Measurements from ENCODE around the gene IBSP. TPM values are rescaled to one million over a fixed set of nuclear protein-coding genes. Genes with fewer than 3 reads are reported as not detected.
A peak's percentile ranks its signal among the peaks of the same experiment; 100 is the strongest.

The IBSP gene
- total RNA-seq, 2 donors from 2014 or later = not detected

DNA sequence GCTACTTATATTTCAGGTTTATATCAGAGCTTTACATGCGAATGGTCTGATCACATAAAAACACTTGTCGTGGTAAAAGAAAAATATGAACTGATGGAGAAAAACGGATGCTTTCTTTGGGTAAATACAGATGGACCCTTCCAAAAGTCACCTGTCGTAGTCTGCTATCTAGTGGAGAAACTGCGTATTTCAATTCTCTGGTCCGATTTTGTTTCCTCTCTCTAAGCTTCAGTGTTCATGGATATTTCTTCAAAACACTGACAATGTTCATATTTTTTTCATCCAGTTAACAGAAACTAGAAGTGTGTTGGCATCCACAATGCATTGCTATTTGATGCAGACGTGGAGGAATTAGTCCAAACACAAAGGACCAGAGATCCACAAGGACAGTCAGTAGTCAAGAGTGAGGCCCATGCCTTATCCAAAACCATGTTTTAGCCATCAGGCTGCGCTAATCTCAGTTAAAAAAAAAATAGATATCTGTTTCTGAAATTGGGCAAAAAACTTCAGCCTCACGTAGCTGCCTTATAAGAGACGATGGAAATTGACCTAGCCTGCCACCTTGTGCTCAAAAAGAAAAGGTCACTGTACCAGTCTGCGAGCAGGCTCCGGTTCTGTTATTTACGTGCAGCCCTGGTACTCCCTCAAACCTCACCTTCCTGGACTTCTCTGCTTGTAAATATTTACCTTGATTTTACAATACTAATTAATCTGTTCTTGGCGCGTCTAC, 49.4 kb downstream of the IBSP start:
- Histone ChIP-seq H3K4me1 (peaks cover 0 to 14% of the 10 kb centered on the region in 2 donors), H3K36me3 (no peaks in the 10 kb centered on the region), H3K27ac (peak overlapping the region; percentile 11 to 46), H3K27me3 (no peaks in the 10 kb centered on the region), H3K4me3 (peak overlapping the region in 1 of 2 donors; percentile 27), H3K9me3 (no peaks in the 10 kb centered on the region)
- TF ChIP-seq, protein P1, sequence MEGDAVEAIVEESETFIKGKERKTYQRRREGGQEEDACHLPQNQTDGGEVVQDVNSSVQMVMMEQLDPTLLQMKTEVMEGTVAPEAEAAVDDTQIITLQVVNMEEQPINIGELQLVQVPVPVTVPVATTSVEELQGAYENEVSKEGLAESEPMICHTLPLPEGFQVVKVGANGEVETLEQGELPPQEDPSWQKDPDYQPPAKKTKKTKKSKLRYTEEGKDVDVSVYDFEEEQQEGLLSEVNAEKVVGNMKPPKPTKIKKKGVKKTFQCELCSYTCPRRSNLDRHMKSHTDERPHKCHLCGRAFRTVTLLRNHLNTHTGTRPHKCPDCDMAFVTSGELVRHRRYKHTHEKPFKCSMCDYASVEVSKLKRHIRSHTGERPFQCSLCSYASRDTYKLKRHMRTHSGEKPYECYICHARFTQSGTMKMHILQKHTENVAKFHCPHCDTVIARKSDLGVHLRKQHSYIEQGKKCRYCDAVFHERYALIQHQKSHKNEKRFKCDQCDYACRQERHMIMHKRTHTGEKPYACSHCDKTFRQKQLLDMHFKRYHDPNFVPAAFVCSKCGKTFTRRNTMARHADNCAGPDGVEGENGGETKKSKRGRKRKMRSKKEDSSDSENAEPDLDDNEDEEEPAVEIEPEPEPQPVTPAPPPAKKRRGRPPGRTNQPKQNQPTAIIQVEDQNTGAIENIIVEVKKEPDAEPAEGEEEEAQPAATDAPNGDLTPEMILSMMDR (IDR thresholded peaks at IDR 0.05) = peak; percentile 37 to 80
- DNase-seq (ENCODE audit: low spot score) = peak; percentile 78

DNA sequence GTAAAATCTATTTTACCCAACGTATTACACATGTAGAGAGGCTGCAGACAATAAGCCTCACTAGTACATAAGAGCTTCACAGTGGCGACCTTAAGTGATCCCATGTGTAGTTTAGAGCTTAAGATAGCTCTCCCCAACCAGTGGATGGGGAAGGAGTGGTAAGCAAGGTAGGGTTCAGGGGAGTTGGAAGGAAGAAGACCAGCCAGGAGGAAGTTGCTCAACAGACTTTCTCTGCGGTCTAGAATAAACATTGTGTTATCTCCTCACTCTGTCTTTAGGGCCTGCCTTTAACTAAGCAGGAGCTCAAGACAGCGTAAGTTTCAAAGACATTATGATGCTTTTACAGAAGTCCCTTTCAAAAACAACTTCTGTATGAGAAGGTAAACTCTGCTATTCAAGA, 50.3 kb downstream of the IBSP start:
- H3K9me3 ChIP-seq = no peaks in the 10 kb centered on the region
- H3K27me3 ChIP-seq = no peaks in the 10 kb centered on the region
- peaks cover 0 to 8% of the 10 kb centered on the region in 2 donors for H3K4me1 ChIP-seq
- H3K36me3 ChIP-seq = no peaks in the 10 kb centered on the region
- no peak for DNase-seq (ENCODE audit: low spot score)
- no peak overlapping the region for H3K4me3 ChIP-seq
- TF ChIP-seq, protein P1 (IDR thresholded peaks at IDR 0.05) = no peak
- H3K27ac ChIP-seq = no peak overlapping the region

DNA sequence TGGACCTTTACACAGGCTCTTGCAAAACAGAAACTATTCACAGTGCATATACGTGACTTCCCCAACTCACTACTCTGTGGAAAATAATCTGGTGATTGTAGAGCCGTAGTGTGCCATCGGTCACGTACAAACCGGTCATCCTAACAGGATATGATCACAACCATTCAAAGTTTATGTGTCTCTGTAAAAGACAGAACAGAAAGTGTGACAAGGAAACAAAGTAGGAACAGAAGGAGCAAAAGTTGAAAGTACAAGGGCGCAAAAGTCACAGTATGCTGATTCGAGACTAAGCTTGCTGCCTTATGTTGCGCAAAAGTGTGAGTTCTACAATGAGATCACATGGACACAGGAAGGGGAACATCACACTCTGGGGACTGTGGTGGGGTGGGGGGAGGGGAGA, 52.0 kb downstream of the IBSP start:
- no peak overlapping the region for H3K4me3 ChIP-seq
- DNase-seq (ENCODE audit: low spot score) = no peak
- H3K4me1 ChIP-seq = peaks cover 0 to 8% of the 10 kb centered on the region in 2 donors
- no peaks in the 10 kb centered on the region for H3K36me3 ChIP-seq
- H3K27me3 ChIP-seq = no peaks in the 10 kb centered on the region
- peak overlapping the region in 1 of 2 donors; percentile 35 for H3K27ac ChIP-seq
- TF ChIP-seq, protein P1 (IDR thresholded peaks at IDR 0.05) = no peak
- H3K9me3 ChIP-seq = no peaks in the 10 kb centered on the region

DNA sequence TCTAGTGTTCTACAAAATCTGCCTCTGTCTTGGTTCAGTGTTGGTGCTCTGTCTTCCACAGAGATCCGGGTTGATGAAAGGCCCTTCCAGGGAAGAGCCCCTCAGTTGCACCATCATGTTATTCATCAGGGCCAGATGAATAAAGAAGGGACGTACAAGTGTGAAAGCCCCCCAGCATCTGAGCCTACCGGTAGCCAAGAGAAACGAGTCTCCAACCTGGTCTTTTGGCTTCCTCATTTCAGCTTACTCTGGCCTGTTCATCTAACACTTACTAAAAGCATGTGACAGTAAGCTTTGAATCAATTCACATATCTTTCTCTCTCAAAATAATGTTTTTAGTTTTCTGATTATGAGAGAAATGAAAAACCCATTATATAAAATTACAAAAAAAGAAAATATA, 52.6 kb downstream of the IBSP start:
- no peak overlapping the region for H3K27ac ChIP-seq

DNA sequence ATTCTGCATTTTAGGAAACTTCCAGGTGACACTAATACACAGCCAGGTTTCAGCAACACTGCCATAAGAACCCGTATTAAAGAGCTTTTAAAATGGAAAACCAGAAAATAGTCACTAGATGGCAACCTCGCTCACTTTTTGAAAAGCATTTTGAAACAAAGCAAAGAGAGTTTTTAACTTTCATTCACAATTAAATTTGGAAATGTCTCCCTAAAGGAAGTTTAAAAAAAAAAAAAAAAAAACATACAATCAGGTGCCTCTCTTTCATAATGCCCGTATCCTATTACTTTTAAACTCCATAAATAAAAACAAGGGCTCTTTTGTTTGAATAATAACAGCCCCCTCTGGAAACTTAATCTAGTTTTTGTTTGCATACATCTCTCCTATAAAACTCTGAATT, 53.8 kb downstream of the IBSP start:
- no peaks in the 10 kb centered on the region for H3K27me3 ChIP-seq
- DNase-seq (ENCODE audit: low spot score) = no peak
- H3K9me3 ChIP-seq = no peaks in the 10 kb centered on the region
- H3K27ac ChIP-seq = no peak overlapping the region
- H3K4me3 ChIP-seq = no peak overlapping the region
- peaks cover 0 to 8% of the 10 kb centered on the region in 2 donors for H3K4me1 ChIP-seq
- TF ChIP-seq, protein P1 (IDR thresholded peaks at IDR 0.05) = peak; percentile 17 to 69
- no peaks in the 10 kb centered on the region for H3K36me3 ChIP-seq

More for the DNA sequence above, 52.6 kb downstream of the IBSP start:
- H3K9me3 ChIP-seq = no peaks in the 10 kb centered on the region
- no peaks in the 10 kb centered on the region for H3K36me3 ChIP-seq
- peaks cover 0 to 8% of the 10 kb centered on the region in 2 donors for H3K4me1 ChIP-seq
- no peak for DNase-seq (ENCODE audit: low spot score)
- H3K4me3 ChIP-seq = no peak overlapping the region
- TF ChIP-seq, protein P1 (IDR thresholded peaks at IDR 0.05) = no peak
- H3K27me3 ChIP-seq = no peaks in the 10 kb centered on the region

DNA sequence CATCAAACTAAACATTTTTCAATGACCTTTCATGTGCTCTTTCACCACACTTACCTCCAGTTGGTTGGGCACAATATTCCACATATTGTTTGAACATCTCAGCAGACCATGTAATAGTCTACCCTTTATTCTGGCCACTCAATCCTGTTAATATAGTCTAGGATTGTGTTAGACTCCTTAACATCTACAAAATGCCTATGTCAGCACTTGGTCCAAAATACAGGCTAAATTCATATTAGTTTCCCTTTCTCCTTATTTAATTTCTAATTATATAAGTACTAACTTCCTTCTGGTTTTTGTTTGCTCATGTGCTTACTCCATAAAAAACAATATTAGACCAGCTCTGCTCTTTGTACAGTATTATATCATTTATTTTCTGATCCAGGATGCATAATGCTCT, 54.5 kb downstream of the IBSP start:
- DNase-seq (ENCODE audit: low spot score) = no peak
- Histone ChIP-seq H3K4me1 (peaks cover 0 to 4% of the 10 kb centered on the region in 2 donors), H3K36me3 (no peaks in the 10 kb centered on the region), H3K9me3 (no peaks in the 10 kb centered on the region), H3K4me3 (no peak overlapping the region), H3K27me3 (no peaks in the 10 kb centered on the region), H3K27ac (no peak overlapping the region)
- TF ChIP-seq, protein P1 (IDR thresholded peaks at IDR 0.05) = no peak

All from right atrium auricular region (tissue), 2 donors.